H1 (cell line): ENCODE measurements around the gene GARNL3.

Experiments
- ATF2 ChIP-seq: IDR thresholded peaks from 2 replicates; pipeline ENCODE4 v1.6.1; 2012; ENCODE audit warnings: low read length, inconsistent platforms
- CHD2 ChIP-seq: IDR thresholded peaks from 2 replicates; pipeline ENCODE4 v1.6.1; 2012; ENCODE audit warnings: low read length, improper control_type of control experiment
- CTCF ChIP-seq, 3 experiments: IDR thresholded peaks; 1 replicate in 2 of 3; 2 replicates in 1 of 3; pipeline versions ENCODE4 v1.5.1 to v1.6.1; 2011; ENCODE audit warnings: low read length in 3 of 3, mild to moderate bottlenecking in 3 of 3, inconsistent platforms in 2 of 3, low read depth in 1 of 3, moderate library complexity in 1 of 3; ENCODE audit not compliant: insufficient read depth in 1 of 3; ENCODE audit errors: control extremely low read depth in 1 of 3
- GTF2F1 ChIP-seq: IDR thresholded peaks from 2 replicates; pipeline ENCODE4 v1.6.1; 2012; ENCODE audit warnings: low read depth, low read length, improper control_type of control experiment, borderline replicate concordance
- HDAC6 ChIP-seq: IDR thresholded peaks from one replicate; pipeline ENCODE4 v1.7.1; 2012; ENCODE audit warnings: low read depth, mild to moderate bottlenecking, inconsistent platforms, low read length, moderate library complexity
- JUND ChIP-seq: IDR thresholded peaks from 2 replicates; pipeline ENCODE4 v1.6.1; 2011; ENCODE audit warnings: mild to moderate bottlenecking, improper control_type of control experiment, low read length
- POLR2A ChIP-seq, 2 experiments: IDR thresholded peaks; 1 replicate in 1 of 2; 2 replicates in 1 of 2; pipeline ENCODE4 v1.6.1; 2011; ENCODE audit warnings: low read depth in 2 of 2, low read length in 2 of 2, mild to moderate bottlenecking in 2 of 2; ENCODE audit errors: control extremely low read depth in 1 of 2
- RXRA ChIP-seq: IDR thresholded peaks from 2 replicates; pipeline ENCODE4 v1.6.1; 2011; ENCODE audit warnings: low read depth, mild to moderate bottlenecking, low read length, moderate library complexity; ENCODE audit not compliant: insufficient read depth

GRCh38 chr9:127307802-127308201 lies 43.2 kb downstream of the GARNL3 start:
- TF ChIP-seq CHD2 (no peak), GTF2F1 (no peak), POLR2A (IDR thresholded peaks at IDR 0.05; ENCODE audit: control extremely low read depth in 1 of 2, low read depth in 2 of 2, low read length in 2 of 2) (no peak), ATF2 (no peak), CTCF (IDR thresholded peaks at IDR 0.05; ENCODE audit: control extremely low read depth in 1 of 3, insufficient read depth in 1 of 3, low read depth in 1 of 3, low read length in 3 of 3) (no peak), RXRA (no peak), JUND (no peak), HDAC6 (no peak)
